ENCODE data around the gene COMT.

- TF ChIP-seq, protein P1, sequence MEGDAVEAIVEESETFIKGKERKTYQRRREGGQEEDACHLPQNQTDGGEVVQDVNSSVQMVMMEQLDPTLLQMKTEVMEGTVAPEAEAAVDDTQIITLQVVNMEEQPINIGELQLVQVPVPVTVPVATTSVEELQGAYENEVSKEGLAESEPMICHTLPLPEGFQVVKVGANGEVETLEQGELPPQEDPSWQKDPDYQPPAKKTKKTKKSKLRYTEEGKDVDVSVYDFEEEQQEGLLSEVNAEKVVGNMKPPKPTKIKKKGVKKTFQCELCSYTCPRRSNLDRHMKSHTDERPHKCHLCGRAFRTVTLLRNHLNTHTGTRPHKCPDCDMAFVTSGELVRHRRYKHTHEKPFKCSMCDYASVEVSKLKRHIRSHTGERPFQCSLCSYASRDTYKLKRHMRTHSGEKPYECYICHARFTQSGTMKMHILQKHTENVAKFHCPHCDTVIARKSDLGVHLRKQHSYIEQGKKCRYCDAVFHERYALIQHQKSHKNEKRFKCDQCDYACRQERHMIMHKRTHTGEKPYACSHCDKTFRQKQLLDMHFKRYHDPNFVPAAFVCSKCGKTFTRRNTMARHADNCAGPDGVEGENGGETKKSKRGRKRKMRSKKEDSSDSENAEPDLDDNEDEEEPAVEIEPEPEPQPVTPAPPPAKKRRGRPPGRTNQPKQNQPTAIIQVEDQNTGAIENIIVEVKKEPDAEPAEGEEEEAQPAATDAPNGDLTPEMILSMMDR (IDR thresholded peaks at IDR 0.05): no peak
- TF ChIP-seq POLR2A (IDR thresholded peaks at IDR 0.05): no peak
Measured at GRCh38 chr22:20008221-20008995, 66.8 kb downstream of the COMT start.
